ENCODE measurements around the gene CAMK2D. TPM values are rescaled to one million over a fixed set of nuclear protein-coding genes. Genes with fewer than 3 reads are reported as not detected.
A peak's percentile ranks its signal among the peaks of the same experiment; 100 is the strongest.

The CAMK2D gene
- total and polyA plus RNA-seq, 8 donors, result 4.0 to 23.1 (median 9.8) TPM

DNA sequence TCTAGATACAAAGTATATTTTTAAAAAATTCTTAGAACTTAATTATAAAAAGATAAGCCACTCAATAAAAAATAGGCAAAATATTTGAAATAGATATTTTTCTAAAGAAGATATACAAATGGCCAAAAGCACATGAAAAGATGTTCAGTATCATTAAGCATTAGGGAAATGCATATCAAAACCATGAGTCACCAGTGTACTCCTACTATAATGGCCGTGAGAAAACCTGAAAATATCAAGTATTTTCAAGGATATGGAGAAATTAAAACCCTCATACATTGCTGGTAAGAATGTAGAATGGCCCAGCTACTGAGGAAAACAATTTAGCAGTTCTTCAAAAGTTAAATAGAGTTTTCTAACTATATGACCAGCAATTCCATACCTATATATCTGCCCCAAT is 337.9 kb downstream of the CAMK2D start:
- H3K27me3 ChIP-seq, result no peaks in the 10 kb centered on the region
- WGBS, 2 donors, result 78 to 92% methylated on average over 1 of the region's 1 CpG
- DNase-seq, result no peak
- H3K27ac ChIP-seq, result no peak overlapping the region
- no peak overlapping the region for H3K4me3 ChIP-seq
- ATAC-seq, result no peak
- H3K4me1 ChIP-seq, result no peaks in the 10 kb centered on the region
- H3K9me3 ChIP-seq, result no peaks in the 10 kb centered on the region
- FAIRE-seq, result no peak
- H3K36me3 ChIP-seq, result no peaks in the 10 kb centered on the region
- intact Hi-C loops (cut with DNase I), result no loop called here
- TF ChIP-seq CTCF (IDR thresholded peaks at IDR 0.05), result no peak

DNA sequence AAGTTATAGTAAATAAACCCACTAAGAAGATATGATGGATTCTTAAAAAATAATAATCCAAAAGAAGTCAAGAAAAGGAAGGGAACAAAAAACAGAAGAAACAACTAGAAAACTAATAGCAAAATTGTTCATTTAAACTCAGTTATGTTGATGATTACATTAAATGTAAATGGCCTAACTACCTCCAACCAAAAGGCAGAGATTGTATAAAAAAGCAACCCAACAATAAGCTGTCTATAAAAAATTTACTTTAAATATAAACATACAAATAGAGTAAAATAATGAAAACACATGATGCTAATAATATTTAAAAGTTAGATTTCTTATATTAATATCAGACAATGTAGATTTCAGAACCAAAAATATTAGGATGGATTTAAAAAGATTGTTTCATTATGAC is 340.6 kb downstream of the CAMK2D start:
- no peak for TF ChIP-seq CTCF (IDR thresholded peaks at IDR 0.05)
- Histone ChIP-seq H3K27ac (no peak overlapping the region), H3K4me3 (no peak overlapping the region), H3K4me1 (no peaks in the 10 kb centered on the region), H3K36me3 (no peaks in the 10 kb centered on the region), H3K9me3 (no peaks in the 10 kb centered on the region), H3K27me3 (no peaks in the 10 kb centered on the region)
- no peak for ATAC-seq
- intact Hi-C loops (cut with DNase I), result no loop called here
- FAIRE-seq, result no peak
- DNase-seq, result no peak

GRCh38 chr4:113419631-113420030 is 341.9 kb downstream of the CAMK2D start:
- no peak for FAIRE-seq
- H3K27me3 ChIP-seq, result no peaks in the 10 kb centered on the region
- no peak for DNase-seq
- H3K4me3 ChIP-seq, result no peak overlapping the region
- H3K9me3 ChIP-seq, result no peaks in the 10 kb centered on the region
- no peak overlapping the region for H3K27ac ChIP-seq
- intact Hi-C loops (cut with DNase I), result no loop called here
- H3K36me3 ChIP-seq, result no peaks in the 10 kb centered on the region
- WGBS, 2 donors, result 93 to 97% methylated on average over 2 of the region's 2 CpGs
- ATAC-seq, result no peak
- no peaks in the 10 kb centered on the region for H3K4me1 ChIP-seq
- no peak for TF ChIP-seq CTCF (IDR thresholded peaks at IDR 0.05)

DNA sequence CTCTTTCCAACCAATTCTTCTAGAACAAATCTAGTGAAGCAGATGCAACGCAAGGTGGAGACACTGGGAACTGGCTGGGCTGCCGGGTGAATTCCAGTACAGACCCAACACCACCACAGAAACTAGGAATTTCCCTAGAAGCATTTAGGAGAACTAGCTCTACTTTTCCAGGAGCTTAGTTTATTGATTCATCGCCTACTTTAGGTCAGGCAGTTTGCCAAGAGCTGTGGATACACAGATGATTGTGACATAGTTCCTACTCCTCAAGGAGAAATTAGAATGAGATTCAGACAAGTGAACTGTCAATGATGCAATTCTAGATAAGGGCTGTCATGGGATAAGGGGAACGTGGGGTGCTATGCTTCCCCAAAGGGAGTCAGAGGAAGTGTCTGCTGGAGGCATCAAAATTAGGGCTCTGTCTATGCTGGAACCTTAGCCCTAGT is 350.0 kb downstream of the CAMK2D start:
- intact Hi-C loops (cut with DNase I), result no loop called here
- ATAC-seq, result peak in 3 of 4 donors; percentile 42 to 75 (median 71)
- Histone ChIP-seq H3K27ac (no peak overlapping the region), H3K4me3 (no peak overlapping the region), H3K36me3 (no peaks in the 10 kb centered on the region), H3K9me3 (no peaks in the 10 kb centered on the region), H3K4me1 (no peaks in the 10 kb centered on the region), H3K27me3 (no peaks in the 10 kb centered on the region)
- no peak for DNase-seq
- TF ChIP-seq CTCF (IDR thresholded peaks at IDR 0.05), result no peak
- no peak for FAIRE-seq
- WGBS, 2 donors, result 28 to 41% methylated on average over 4 of the region's 4 CpGs

GRCh38 chr4:113410686-113411085 is 350.9 kb downstream of the CAMK2D start:
- H3K36me3 ChIP-seq, result no peaks in the 10 kb centered on the region
- FAIRE-seq (no peak), ATAC-seq (no peak), DNase-seq (no peak)
- no peaks in the 10 kb centered on the region for H3K9me3 ChIP-seq
- H3K27ac ChIP-seq, result no peak overlapping the region
- no peak overlapping the region for H3K4me3 ChIP-seq
- H3K4me1 ChIP-seq, result no peaks in the 10 kb centered on the region
- intact Hi-C loops (cut with DNase I), result no loop called here
- H3K27me3 ChIP-seq, result no peaks in the 10 kb centered on the region
- no peak for TF ChIP-seq CTCF (IDR thresholded peaks at IDR 0.05)
